Prostate gland (tissue), 2 donors: ENCODE measurements around the gene HMGB4.

Experiments
- CTCF ChIP-seq, 4 experiments: fragments of 200-600 bp in 2 of 4; fragments of 450-650 bp in 2 of 4; sonication (generic) in 2 of 4; IDR thresholded peaks; 1 replicate in 3 of 4; 2 replicates in 1 of 4; pipeline ENCODE4 v1.5.1; 2016 to 2019; ENCODE audit warnings: antibody characterized with exemption in 4 of 4, mild to moderate bottlenecking in 2 of 4, moderate library complexity in 2 of 4
- POLR2A ChIP-seq: fragments of 450-650 bp; IDR thresholded peaks from one replicate; pipeline ENCODE4 v1.6.1; 2016; ENCODE audit warnings: antibody characterized with exemption, mild to moderate bottlenecking
- POLR2AphosphoS5 ChIP-seq: sonication (generic); formaldehyde crosslinking; IDR thresholded peaks from one replicate; pipeline ENCODE4 v1.6.1; 2017; ENCODE audit warnings: antibody characterized with exemption

GRCh38 chr1:33814166-33814565, 49.7 kb upstream of the HMGB4 start:
- TF ChIP-seq CTCF (IDR thresholded peaks at IDR 0.05) (no peak), POLR2A (no peak), POLR2AphosphoS5 (no peak)
